HCT116 (cell line): ENCODE measurements around the gene BAG2. TPM values are rescaled to one million over a fixed set of nuclear protein-coding genes. Genes with fewer than 3 reads are reported as not detected.

ENCODE experiments used
- ATAC-seq: fragments of 200-7000 bp; cut with Tn5 transposase; 2 replicates; pipeline ENCODE4 v1.9.1; 2020; ENCODE audit warnings: mild to moderate bottlenecking, moderate library complexity
- BruUV-seq: library from RNA; stranded (reverse); fragments of 400-500 nt; replicated peaks from 2 replicates; lab custom pipeline; 2021; lab: Mats Ljungman, UMichigan
- CTCF ChIA-PET: fragments of 300-600 bp; sonication (Branson Sonifier 250); formaldehyde crosslinking; loops from one replicate; lab custom pipeline; 2021; ENCODE audit warnings: antibody characterized with exemption; lab: Charles Lee
- POLR2A ChIA-PET: fragments of 300-600, 350-600 bp; sonication (Branson Sonifier 250); formaldehyde crosslinking; loops from one replicate; lab custom pipeline; 2021; ENCODE audit warnings: antibody characterized with exemption; lab: Charles Lee
- RAD21 ChIA-PET, 2 experiments: fragments of 300-600 bp; sonication (Branson Sonifier 250); formaldehyde crosslinking; loops; one replicate each; lab custom pipeline; 2023; ENCODE audit warnings: low total read pairs in 2 of 2; ENCODE audit not compliant: uncharacterized antibody in 2 of 2, unreplicated experiment in 2 of 2, low non-redundant PET in 1 of 2; lab: Charles Lee
- DNase-seq: peaks from one replicate; pipeline ENCODE4 v3.0.0-alpha.2; 2010; ENCODE audit warnings: low read depth, low spot score
- H2AFZ ChIP-seq: fragments of 200-600 bp; shearing (Covaris generic), sonication (generic); 2 replicates; pipeline ENCODE4 v1.6.1; 2017; ENCODE audit warnings: low read depth, mixed run types, mixed read lengths, antibody characterized with exemption, low read length; ENCODE audit not compliant: poor library complexity, severe bottlenecking
- H3K27ac ChIP-seq: 2 replicates; pipeline ENCODE4 v1.5.1; 2012; ENCODE audit warnings: low read depth, low read length
- H3K27me3 ChIP-seq: fragments of 200-600 bp; sonication (generic); 2 replicates; pipeline ENCODE4 v1.6.1; 2016; ENCODE audit warnings: mixed run types, low read length, mixed read lengths; ENCODE audit not compliant: insufficient read depth
- H3K36me3 ChIP-seq, 2 experiments: fragments of 200-500 bp in 1 of 2; fragments of 200-600 bp in 1 of 2; sonication (Bioruptor generic) in 1 of 2; sonication (generic) in 1 of 2; 2 replicates each; pipeline versions ENCODE4 v1.5.1 to v1.6.1; 2014 to 2016; ENCODE audit warnings: low read length in 2 of 2, inconsistent platforms in 1 of 2, mixed read lengths in 1 of 2, mixed run types in 1 of 2; ENCODE audit not compliant: insufficient read depth in 2 of 2, control insufficient read depth in 1 of 2
- H3K4me1 ChIP-seq, 2 experiments: fragments of 200-600 bp in 1 of 2; sonication (generic) in 1 of 2; 2 replicates each; pipeline versions ENCODE4 v1.5.1 to v1.6.1; 2012 to 2017; ENCODE audit warnings: low read length in 2 of 2, inconsistent platforms in 1 of 2, mild to moderate bottlenecking in 1 of 2, mixed read lengths in 1 of 2, mixed run types in 1 of 2, moderate library complexity in 1 of 2; ENCODE audit not compliant: insufficient read depth in 2 of 2, control insufficient read depth in 1 of 2
- H3K4me2 ChIP-seq: fragments of 200-600 bp; sonication (generic); 2 replicates; pipeline ENCODE4 v1.6.1; 2017; ENCODE audit warnings: mixed run types, low read length, mixed read lengths
- H3K4me3 ChIP-seq, 2 experiments: fragments of 200-600 bp in 1 of 2; sonication (generic) in 1 of 2; replicated peaks in 1 of 2; 2 replicates each; pipeline ENCODE4 v1.5.1; 2011 to 2016; ENCODE audit warnings: low read length in 2 of 2, control low read depth in 1 of 2, low read depth in 1 of 2, mild to moderate bottlenecking in 1 of 2, mixed read lengths in 1 of 2, mixed run types in 1 of 2
- H3K79me2 ChIP-seq: fragments of 200-600 bp; sonication (generic); 2 replicates; pipeline ENCODE4 v1.6.1; 2017; ENCODE audit warnings: mild to moderate bottlenecking, mixed run types, low read length, moderate library complexity, mixed read lengths; ENCODE audit not compliant: insufficient read depth
- H3K9ac ChIP-seq: fragments of 200-600 bp; sonication (generic); 2 replicates; pipeline ENCODE4 v1.6.1; 2016; ENCODE audit warnings: low read length, mixed read lengths
- H3K9me2 ChIP-seq: fragments of 200-600 bp; sonication (generic), shearing (Covaris generic); 2 replicates; pipeline ENCODE4 v1.6.1; 2017; ENCODE audit warnings: mixed run types, mild to moderate bottlenecking, moderate library complexity; ENCODE audit not compliant: insufficient read depth
- H3K9me3 ChIP-seq, 2 experiments: fragments of 200-500 bp in 1 of 2; fragments of 200-600 bp in 1 of 2; sonication (Bioruptor generic) in 1 of 2; sonication (generic) in 1 of 2; 2 replicates each; pipeline ENCODE4 v1.6.1; 2014 to 2017; ENCODE audit warnings: low read length in 2 of 2, mixed read lengths in 2 of 2, inconsistent platforms in 1 of 2, low read depth in 1 of 2, mild to moderate bottlenecking in 1 of 2, mixed run types in 1 of 2, moderate library complexity in 1 of 2; ENCODE audit not compliant: control insufficient read depth in 1 of 2, insufficient read depth in 1 of 2
- H4K20me1 ChIP-seq: fragments of 200-600 bp; sonication (generic), shearing (Covaris generic); 2 replicates; pipeline ENCODE4 v1.6.1; 2017; ENCODE audit warnings: mixed run types, mild to moderate bottlenecking, moderate library complexity; ENCODE audit not compliant: insufficient read depth
- CBX3 ChIP-seq: IDR thresholded peaks from 2 replicates; pipeline ENCODE4 v1.6.1; 2012; ENCODE audit warnings: low read depth
- EGR1 ChIP-seq: IDR thresholded peaks from 2 replicates; pipeline ENCODE4 v1.6.1; 2012; ENCODE audit warnings: low read depth
- EZH2phosphoT487 ChIP-seq: fragments of 200-600 bp; IDR thresholded peaks from 2 replicates; pipeline ENCODE4 v1.6.1; 2018; ENCODE audit warnings: antibody characterized with exemption, borderline replicate concordance
- FOSL1 ChIP-seq: IDR thresholded peaks from 2 replicates; pipeline ENCODE4 v1.6.1; 2012; ENCODE audit warnings: low read depth
- MAX ChIP-seq: IDR thresholded peaks from 2 replicates; pipeline ENCODE4 v1.6.1; 2012
- POLR2AphosphoS5 ChIP-seq: IDR thresholded peaks from 2 replicates; pipeline ENCODE4 v1.6.1; 2011; ENCODE audit warnings: mild to moderate bottlenecking, low read depth, low read length, moderate library complexity
- RAD21 ChIP-seq: IDR thresholded peaks from 2 replicates; pipeline ENCODE4 v1.6.1; 2012; ENCODE audit warnings: low read depth, mild to moderate bottlenecking
- SIN3A ChIP-seq: IDR thresholded peaks from 2 replicates; pipeline ENCODE4 v1.6.1; 2012; ENCODE audit warnings: low read depth
- SRF ChIP-seq: IDR thresholded peaks from 2 replicates; pipeline ENCODE4 v1.6.1; 2012; ENCODE audit warnings: low read depth
- TCF7L2 ChIP-seq: IDR thresholded peaks from 2 replicates; pipeline ENCODE4 v1.7.0; 2011; ENCODE audit warnings: borderline replicate concordance, inconsistent platforms; ENCODE audit not compliant: insufficient read depth, insufficient read length; ENCODE audit errors: extremely low read depth
- YY1 ChIP-seq: IDR thresholded peaks from 2 replicates; pipeline ENCODE4 v1.6.1; 2011; ENCODE audit warnings: low read length, low read depth, moderate library complexity, mild to moderate bottlenecking; ENCODE audit not compliant: insufficient replicate concordance; ENCODE audit errors: extremely low read depth
- ZBTB33 ChIP-seq: IDR thresholded peaks from 2 replicates; pipeline ENCODE4 v1.6.1; 2011; ENCODE audit warnings: mild to moderate bottlenecking, low read length, moderate library complexity; ENCODE audit not compliant: insufficient replicate concordance; ENCODE audit errors: extremely low read depth
- ZFX ChIP-seq: fragments of 450-650 bp; IDR thresholded peaks from 2 replicates; pipeline ENCODE4 v1.6.1; 2017
- ZNF274 ChIP-seq: fragments of 200-500 bp; sonication (Bioruptor generic); IDR thresholded peaks from 2 replicates; pipeline ENCODE4 v1.6.1; 2014; ENCODE audit warnings: mild to moderate bottlenecking, low read depth, low read length, inconsistent platforms
- intact Hi-C: fragments of 100-400 bp; cut with micrococcal nuclease; formaldehyde crosslinking; loops from 2 replicates; pipeline ENCODE4 v1.10.0; 2022
- total RNA-seq: library from RNA; stranded (reverse); gene quantifications from one replicate; pipeline ENCODE4 v1.2.1, GENCODE V29; 2021; ENCODE audit not compliant: unreplicated experiment

Gene BAG2
- total RNA-seq, 1 experiment from 2014 or later: 13.5 TPM

GRCh38 chr6:57177545-57178265 is 5.6 kb downstream of the BAG2 start:
- TF ChIP-seq POLR2AphosphoS5 (no peak), ZFX (no peak), TCF7L2 (no peak), MAX (no peak), YY1 (no peak), ZNF274 (no peak), CBX3 (no peak), ZBTB33 (no peak), RAD21 (no peak), SIN3A (no peak), FOSL1 (no peak), EZH2phosphoT487 (no peak), SRF (no peak), EGR1 (no peak)
- H3K9me2 ChIP-seq: no peaks in the 10 kb centered on the region
- no peak overlapping the region for H3K4me2 ChIP-seq
- no TSS peak for BruUV-seq
- ChIA-PET CTCF (no interaction called here), POLR2A (no interaction called here), RAD21 (no interaction called here)
- DNase-seq: no peak
- intact Hi-C loops: no loop called here
- no peaks in the 10 kb centered on the region; the same call in 1 of the 2 replicates for H4K20me1 ChIP-seq
- H3K4me3 ChIP-seq: no peak overlapping the region
- no peaks in the 10 kb centered on the region for H3K9me3 ChIP-seq
- peaks cover 6 to 14% of the 10 kb centered on the region in 2 experiments; a peak in 3 of 4 replicates for H3K4me1 ChIP-seq
- H3K9ac ChIP-seq: no peak overlapping the region
- peaks cover 96% of the 10 kb centered on the region for H3K79me2 ChIP-seq
- H3K27me3 ChIP-seq: no peaks in the 10 kb centered on the region
- no peak overlapping the region for H2AFZ ChIP-seq
- ATAC-seq: no peak
- 0 out of 4 replicates have a peak, but pooled peaks cover 0 to 8% of the 10 kb centered on the region in 2 experiments for H3K36me3 ChIP-seq
- H3K27ac ChIP-seq: no peak overlapping the region
